Stimulated activated CD4-positive, alpha-beta T cell treated with anti-CD3 and anti-CD28 coated beads, Interleukin-1b, Interleukin-23, amount 100 ng/mL, for 24 hours (primary cell): ENCODE measurements around the gene CCDC149.

Experiments
- DNase-seq, 4 experiments: peaks; one replicate each; pipeline ENCODE4 v3.0.0-alpha.2; 2020; ENCODE audit warnings: low read depth in 4 of 4, low spot score in 1 of 4

The CCDC149 gene

DNA sequence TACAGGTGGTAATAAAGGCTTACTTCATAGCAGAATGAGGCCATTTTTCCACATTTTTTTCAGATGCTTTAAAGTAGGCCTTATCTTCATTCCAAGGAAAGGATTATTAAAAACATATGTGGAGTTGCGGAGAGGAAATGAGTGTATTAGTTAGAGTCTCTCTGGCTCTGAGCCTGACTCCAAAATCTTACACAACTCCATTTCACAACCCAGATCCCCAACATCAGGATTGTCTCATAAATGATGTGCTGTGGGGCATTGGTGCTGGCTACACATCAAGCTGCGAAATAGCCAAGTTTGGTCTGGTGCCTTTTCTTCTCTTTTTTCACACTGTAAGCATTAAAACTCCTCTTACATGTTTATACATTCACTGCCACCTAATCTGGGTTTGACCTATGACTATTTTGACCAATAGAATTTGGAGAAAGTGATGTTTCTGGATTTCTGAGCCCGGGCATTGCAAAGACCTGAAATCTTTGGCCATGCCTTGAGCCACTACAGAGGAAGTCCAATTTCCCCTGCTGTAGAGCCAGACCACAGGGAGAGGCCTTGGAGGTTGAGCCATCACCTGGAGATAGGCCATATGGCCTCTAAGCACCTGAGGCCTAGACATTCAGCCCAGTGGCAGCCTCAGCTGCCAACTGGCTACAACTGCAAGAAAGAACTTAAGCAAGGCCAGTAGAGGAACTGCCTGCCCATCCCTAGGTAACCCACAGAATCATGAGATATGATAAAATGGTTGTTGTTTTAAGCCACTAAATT lies 134.2 kb downstream of the CCDC149 start:
- no peak for DNase-seq

DNA sequence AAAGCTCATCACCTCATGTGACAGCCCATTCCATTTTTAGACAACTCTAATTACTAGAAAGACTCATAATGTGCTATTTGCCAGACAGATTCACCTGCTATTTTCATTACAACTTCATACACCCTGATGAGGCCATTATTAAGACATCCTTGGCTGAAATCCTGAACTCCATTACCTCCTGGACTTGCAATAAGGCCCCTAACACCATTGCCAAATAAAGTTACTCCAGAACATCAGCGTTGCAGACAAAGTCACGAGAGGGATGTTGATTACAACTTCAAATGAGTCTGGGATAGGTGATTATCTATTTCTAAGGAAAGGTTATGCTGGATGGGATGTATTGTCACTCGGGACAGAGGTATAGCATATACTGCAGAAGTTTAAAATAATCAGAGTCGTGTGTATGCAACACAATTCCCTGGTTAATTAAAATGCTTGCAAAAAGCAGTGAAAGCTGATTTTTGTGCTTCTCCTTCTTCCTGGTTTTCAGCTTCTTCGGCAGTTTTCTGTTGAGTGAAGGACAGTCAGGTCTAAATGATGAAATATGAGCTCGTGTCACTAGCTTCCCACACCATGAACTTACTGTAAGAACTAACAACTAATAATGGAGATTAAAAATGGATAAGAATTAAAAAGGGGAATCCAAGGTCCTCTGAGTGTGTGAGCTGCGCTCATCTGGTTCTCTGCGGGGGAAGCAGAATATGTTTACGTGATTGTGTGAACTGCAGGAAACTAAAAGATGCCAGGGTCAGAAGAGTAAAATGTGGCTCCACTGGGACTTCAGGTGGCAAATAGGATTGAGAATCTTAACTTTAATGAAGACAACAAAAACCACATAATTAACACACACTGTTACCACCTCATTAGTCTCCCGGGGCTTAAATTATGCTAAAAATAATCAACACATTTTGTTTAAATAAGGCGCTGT lies 135.0 kb downstream of the CCDC149 start:
- DNase-seq: no peak

DNA sequence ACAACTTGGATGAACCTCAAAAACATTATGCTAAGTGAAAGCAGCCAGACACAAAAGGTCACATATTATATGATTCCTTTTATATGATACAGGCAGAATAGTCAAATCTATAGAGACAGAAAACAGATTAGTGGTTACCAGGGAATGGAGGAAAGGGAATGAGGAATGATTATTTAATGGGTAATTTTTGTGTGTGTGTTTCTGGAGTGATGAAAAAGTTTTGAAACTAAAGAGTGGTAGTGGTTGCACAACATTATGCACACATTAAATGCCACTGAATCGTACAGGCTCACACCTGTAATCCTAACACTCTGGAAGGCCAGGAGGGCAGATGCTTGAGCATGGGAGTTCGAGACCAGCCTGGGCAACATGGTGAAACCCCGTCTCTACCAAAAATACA lies 137.1 kb downstream of the CCDC149 start:
- no peak for DNase-seq

DNA sequence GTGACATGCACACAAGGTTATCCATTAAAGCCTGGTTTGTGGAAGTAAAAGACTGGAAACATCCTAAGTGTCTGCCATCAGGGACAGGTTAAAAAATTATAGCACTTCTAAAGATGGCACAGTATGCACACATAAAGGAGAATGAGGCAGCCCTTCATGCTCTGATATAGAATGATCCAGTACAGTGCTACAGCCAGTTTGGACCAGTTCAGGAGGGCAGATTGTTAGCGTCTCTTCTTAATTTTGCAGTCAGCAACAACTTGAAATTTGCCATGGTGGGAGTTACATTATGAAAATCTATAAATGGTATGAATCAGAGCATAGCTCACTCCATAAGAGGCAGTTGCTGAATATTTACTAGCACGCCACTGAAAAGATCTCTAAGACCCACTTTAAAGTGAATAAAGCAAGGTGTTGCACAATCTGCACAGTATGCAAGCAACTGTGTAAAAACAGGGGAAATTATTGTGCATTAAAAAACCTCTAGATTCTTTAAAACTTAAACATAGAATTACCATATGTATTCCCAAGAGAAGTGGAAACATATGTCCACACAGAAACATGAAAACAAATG lies 137.7 kb downstream of the CCDC149 start:
- no peak for DNase-seq

DNA sequence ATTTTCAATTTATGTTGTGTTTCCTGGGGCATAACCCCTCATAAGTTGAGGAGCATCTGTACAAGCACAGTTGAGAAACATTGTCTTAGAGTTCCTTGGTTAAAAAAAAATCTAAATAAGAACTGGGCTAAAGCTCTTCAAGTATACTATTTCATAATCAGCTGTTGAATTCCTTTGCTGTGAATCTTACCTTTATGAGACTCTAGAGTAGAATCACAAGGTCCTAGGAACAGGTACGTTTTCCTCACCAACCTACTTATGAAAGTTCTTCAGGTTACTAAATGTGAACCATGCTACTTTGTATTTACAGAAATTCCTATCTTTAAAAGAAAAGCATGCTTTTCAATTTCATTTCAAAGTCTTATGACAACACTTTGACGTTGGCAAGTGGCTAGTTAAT lies 138.4 kb downstream of the CCDC149 start:
- no peak for DNase-seq

- no peak for DNase-seq
Observed at GRCh38 chr4:24772952-24773351, 139.9 kb downstream of the CCDC149 start.

GRCh38 chr4:24772061-24772705 lies 140.7 kb downstream of the CCDC149 start:
- DNase-seq: no peak

GRCh38 chr4:24771241-24771640 lies 141.6 kb downstream of the CCDC149 start:
- no peak for DNase-seq

DNA sequence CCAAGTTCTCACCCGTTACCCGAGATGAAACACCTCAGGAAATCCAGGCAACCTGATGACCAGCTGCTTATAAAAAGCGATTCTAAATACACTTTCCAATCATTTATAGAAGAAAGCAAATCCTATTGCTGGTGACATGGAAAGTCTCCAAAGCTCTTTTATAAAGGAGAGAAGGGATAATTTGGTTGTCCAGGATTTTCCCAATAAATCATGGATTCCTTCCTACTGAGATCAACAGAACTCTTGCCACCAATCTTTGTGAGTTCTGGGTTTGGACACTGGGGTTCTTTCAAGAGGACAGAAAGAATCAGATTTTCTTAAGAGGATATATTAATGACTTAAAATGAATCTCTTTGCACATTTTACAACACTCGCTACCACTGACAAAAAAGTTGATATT lies 142.2 kb downstream of the CCDC149 start:
- DNase-seq: no peak

- peak in 1 of 4 experiments; percentile 0 for DNase-seq
Observed at GRCh38 chr4:24770032-24770584, 142.7 kb downstream of the CCDC149 start.

DNA sequence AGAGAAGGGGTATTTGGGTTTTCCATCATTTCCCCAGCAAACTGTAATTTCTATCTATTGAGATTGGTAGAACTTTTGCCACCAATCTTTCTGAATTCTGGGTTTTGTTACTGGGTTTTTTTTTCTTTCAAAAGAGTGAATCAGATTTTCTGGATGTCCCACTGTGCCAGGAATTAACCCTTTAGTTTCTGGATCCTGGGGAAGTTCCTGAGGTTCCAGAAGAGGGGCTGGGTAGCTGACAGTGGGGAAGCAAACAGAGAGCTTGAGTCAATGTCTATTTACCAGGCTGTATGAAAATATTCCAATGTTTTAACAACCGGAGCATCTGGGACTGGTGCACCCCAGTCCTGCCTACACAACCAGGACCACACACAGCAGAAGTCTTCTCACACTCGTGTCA lies 143.3 kb downstream of the CCDC149 start:
- DNase-seq: no peak

DNA sequence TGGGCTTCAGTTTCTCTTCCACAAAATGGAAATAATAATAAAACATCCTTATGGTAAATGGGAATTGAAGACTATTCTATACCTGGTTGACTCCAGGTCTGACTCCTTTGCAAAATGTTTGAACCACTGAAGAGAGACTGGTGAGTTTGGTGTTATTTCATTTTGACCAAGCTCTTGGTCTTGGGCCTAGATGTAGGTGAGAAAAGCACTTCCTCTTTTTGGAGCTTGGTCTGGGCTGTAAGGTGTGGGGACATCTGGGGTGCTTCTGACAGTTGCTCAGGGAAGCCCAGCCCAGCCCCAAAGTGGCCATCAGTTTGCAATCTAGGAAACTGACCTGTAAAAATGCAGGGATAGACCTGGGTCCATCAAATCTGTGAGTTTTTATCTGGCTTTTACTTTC lies 144.2 kb downstream of the CCDC149 start:
- no peak for DNase-seq

GRCh38 chr4:24768006-24768405 lies 144.8 kb downstream of the CCDC149 start:
- DNase-seq: no peak

DNA sequence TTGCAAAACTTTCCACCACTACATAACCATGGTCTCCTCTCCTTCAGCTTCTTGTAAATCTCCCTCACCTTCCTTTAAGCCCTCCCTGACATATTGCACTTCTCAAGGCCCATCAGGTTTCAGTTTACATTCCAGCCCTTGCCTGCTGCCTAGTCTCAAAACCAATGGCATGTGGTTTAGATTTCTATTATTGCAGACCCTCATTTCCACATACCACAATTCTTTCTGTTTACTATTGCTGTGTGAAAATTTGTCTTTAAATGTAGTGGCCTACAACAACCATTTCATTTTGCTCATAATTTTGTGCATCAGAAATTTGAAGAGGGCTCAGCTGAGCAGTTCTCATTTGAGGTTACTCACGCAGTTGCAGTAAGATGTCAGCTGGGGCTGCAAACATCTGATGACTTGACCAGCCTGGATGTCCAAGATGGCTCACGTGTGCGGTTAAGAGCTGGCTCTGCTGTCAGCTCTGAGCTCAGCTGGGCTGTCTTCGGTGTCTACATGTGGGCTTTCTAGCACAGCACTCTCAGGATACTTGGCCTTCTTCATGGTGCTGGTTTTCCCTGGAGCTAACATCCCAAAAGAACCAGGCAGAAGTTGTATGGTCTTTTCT lies 147.4 kb downstream of the CCDC149 start:
- DNase-seq: no peak

GRCh38 chr4:24764345-24764744 lies 148.5 kb downstream of the CCDC149 start:
- DNase-seq: no peak

- DNase-seq: no peak
Observed at GRCh38 chr4:24763631-24764297, 149.1 kb downstream of the CCDC149 start.
